Erythroblast (primary cell): ENCODE measurements around the gene HGF.

ENCODE experiments used
- GATA1 ChIP-seq: IDR thresholded peaks from 2 replicates; pipeline ENCODE4 v1.6.1; 2011; ENCODE audit warnings: low read depth, mild to moderate bottlenecking, control low read depth, low read length, moderate library complexity
- POLR2A ChIP-seq: IDR thresholded peaks from 2 replicates; pipeline ENCODE4 v1.6.1; 2011; ENCODE audit warnings: mild to moderate bottlenecking, low read length

DNA sequence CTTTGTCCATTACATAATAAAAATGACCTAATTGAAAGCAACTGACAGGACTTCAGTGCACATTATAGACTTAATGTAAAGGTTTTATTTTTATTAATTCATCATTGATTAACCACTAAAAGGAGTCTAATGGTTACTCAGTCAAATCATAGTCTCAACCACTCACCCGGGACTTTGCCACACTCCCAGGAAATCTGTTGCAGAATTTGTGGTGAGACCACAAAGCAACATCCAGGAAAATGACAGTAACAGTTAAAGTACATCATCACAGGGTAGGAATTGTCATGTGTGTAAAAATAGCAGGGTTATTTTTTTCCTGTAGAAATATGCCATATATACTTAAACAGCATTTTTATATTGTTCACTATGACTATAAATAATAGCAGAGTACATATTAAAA, 6.3 kb upstream of the HGF start:
- TF ChIP-seq POLR2A (no peak), GATA1 (no peak)
